ENCODE data around the gene COG2.

COG2 gene

GRCh38 chr1:230629511-230629910 is 12.8 kb upstream of the COG2 start:
- TF ChIP-seq CTCF (conservative IDR thresholded peaks at IDR 0.05) (no peak), ZFX (IDR thresholded peaks at IDR 0.05) (no peak)
- H3K27ac ChIP-seq, result no peak overlapping the region

DNA sequence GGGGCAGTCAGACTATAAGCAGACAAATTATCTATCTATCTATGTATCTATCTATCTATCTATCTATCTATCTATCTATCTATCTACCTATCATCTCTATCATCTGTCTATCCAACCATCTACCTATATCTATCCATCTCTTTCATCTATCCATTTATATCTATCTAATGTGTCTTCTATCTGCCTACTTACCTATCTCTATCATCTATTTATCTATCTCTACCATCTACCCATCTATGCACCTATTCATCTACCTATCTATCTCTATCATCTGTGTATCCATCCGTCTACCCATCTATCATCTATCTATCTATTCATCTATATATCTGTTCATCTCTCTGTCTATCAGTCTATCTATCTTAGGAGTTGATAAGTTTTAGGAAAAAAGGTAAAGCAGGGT is 10.8 kb upstream of the COG2 start:
- no peak overlapping the region for H3K27ac ChIP-seq
- no peak for TF ChIP-seq CTCF (conservative IDR thresholded peaks at IDR 0.05)
- TF ChIP-seq ZFX (IDR thresholded peaks at IDR 0.05), result no peak

DNA sequence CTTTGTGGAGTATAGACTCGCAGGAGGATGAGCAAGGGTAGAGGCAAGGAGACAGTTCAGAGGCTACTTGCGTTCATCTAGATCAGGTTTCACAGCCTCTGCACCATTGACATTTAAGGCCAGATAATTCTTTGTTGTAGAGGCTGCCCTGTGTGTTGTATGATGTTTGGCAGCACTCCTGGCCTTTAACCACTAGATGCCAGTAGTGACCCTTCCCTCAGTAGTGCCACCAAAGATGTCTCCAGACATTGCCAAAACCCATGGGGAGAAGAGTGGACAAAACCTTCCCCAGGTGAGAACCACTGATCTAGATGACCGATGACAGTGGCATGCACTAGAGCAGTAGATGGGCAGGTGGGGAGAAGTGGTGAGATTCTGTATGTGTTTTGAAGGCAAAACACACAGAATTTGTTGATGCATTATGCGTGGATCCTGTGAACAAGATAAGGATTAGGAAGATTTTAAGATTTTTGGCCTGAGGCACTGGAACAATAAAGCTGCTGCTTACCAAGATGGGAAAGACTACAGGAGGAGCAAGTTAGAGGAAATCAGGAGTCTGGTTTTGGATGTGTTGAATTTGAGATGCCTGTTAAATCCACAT is 9.9 kb upstream of the COG2 start:
- H3K27ac ChIP-seq, result no peak overlapping the region

GRCh38 chr1:230633469-230633868 is 8.8 kb upstream of the COG2 start:
- TF ChIP-seq ZFX (IDR thresholded peaks at IDR 0.05), result no peak
- TF ChIP-seq CTCF (conservative IDR thresholded peaks at IDR 0.05), result no peak
- no peak overlapping the region for H3K27ac ChIP-seq

More for the DNA sequence above, 9.9 kb upstream of the COG2 start:
- TF ChIP-seq CTCF (conservative IDR thresholded peaks at IDR 0.05), result peak; percentile 90
- no peak for TF ChIP-seq ZFX (IDR thresholded peaks at IDR 0.05)

GRCh38 chr1:230634384-230634783 is 7.9 kb upstream of the COG2 start:
- TF ChIP-seq ZFX (IDR thresholded peaks at IDR 0.05) (no peak), CTCF (conservative IDR thresholded peaks at IDR 0.05) (no peak)
- H3K27ac ChIP-seq, result no peak overlapping the region

- H3K27ac ChIP-seq, result no peak overlapping the region
- no peak for TF ChIP-seq ZFX (IDR thresholded peaks at IDR 0.05)
- TF ChIP-seq CTCF (conservative IDR thresholded peaks at IDR 0.05), result no peak
Measured at GRCh38 chr1:230636575-230637148, 5.6 kb upstream of the COG2 start.

DNA sequence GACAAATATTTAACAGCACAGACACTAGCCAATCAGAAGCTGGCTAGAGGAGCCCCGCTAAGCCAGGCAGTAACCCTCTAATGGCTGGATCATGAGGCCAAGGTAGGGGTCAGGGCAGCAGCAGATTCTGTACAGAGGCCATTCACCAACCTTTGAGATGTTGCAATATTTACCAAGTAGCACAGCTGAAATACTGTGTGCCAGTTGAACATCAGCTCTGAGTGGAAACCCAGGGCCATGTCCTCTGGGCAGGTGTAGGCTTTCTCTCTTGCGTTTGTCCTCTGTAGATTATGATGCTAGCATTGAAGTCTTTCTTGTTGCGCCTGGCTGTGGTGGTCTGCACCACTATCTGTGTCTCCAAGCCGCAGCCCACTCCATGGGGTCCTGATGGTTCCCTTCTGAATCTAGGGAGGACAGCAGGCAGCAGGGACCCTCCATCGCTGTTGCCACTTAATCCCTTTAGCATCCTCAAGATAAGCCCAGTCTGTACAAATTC is 2.5 kb upstream of the COG2 start:
- no peak overlapping the region for H3K27ac ChIP-seq
- TF ChIP-seq CTCF (conservative IDR thresholded peaks at IDR 0.05) (no peak), ZFX (IDR thresholded peaks at IDR 0.05) (no peak)

All from C4-2B (cell line).